MCF 10A (cell line): Measurements from ENCODE around the gene PIK3R5. TPM values are rescaled to one million over a fixed set of nuclear protein-coding genes. Genes with fewer than 3 reads are reported as not detected.

ENCODE experiments used
- BruUV-seq: library from RNA; stranded (reverse); fragments of 400-500 nt; replicated peaks from 2 replicates; lab custom pipeline; 2021; lab: Mats Ljungman, UMichigan
- CTCF ChIA-PET: fragments of 300-600 bp; sonication (Branson Sonifier 250); formaldehyde crosslinking; extraction: SDS; loops from one replicate; lab custom pipeline; 2021; ENCODE audit warnings: antibody characterized with exemption, inconsistent platforms; lab: Yijun Ruan, JAX
- POLR2A ChIA-PET: fragments of 300-600, 350-650 bp; sonication (Branson Sonifier 250); formaldehyde crosslinking; extraction: SDS; loops from one replicate; lab custom pipeline; 2020; ENCODE audit warnings: antibody characterized with exemption, inconsistent platforms; lab: Yijun Ruan, JAX
- DNase-seq: peaks from one replicate; pipeline ENCODE4 v3.0.0-alpha.2; 2018; ENCODE audit not compliant: unreplicated experiment
- H3K27ac Mint-ChIP-seq: one replicate; pipeline ENCODE4 v1.8.0; 2022; ENCODE audit warnings: mild to moderate bottlenecking, low read depth, mixed read lengths; ENCODE audit not compliant: unreplicated experiment
- H3K27me3 Mint-ChIP-seq: one replicate; pipeline ENCODE4 v1.8.0; 2022; ENCODE audit warnings: mixed read lengths; ENCODE audit not compliant: insufficient read depth, unreplicated experiment
- H3K36me3 Mint-ChIP-seq: one replicate; pipeline ENCODE4 v1.8.0; 2022; ENCODE audit warnings: mild to moderate bottlenecking, moderate library complexity, mixed read lengths; ENCODE audit not compliant: insufficient read depth, unreplicated experiment
- H3K4me1 Mint-ChIP-seq: one replicate; pipeline ENCODE4 v1.8.0; 2022; ENCODE audit warnings: mixed read lengths; ENCODE audit not compliant: insufficient read depth, unreplicated experiment
- H3K4me3 Mint-ChIP-seq: one replicate; pipeline ENCODE4 v1.8.0; 2022; ENCODE audit warnings: mild to moderate bottlenecking, moderate library complexity, mixed read lengths; ENCODE audit not compliant: unreplicated experiment
- H3K9me3 Mint-ChIP-seq: one replicate; pipeline ENCODE4 v1.8.0; 2022; ENCODE audit warnings: mixed read lengths; ENCODE audit not compliant: unreplicated experiment
- intact Hi-C: fragments of 100-400 bp; cut with micrococcal nuclease; formaldehyde crosslinking; loops from 2 replicates; pipeline ENCODE4 v1.14.1; 2022
- total RNA-seq: library from RNA; stranded (reverse); gene quantifications from 2 replicates; pipeline ENCODE4 v1.2.3, GENCODE V29; 2022
- TF ChIP-seq, protein P1 (sequence below): fragments of 200-600 bp; IDR thresholded peaks from one replicate; pipeline ENCODE4 v1.8.0; 2022; ENCODE audit warnings: antibody characterized with exemption, mild to moderate bottlenecking; ENCODE audit not compliant: unreplicated experiment

PIK3R5 gene
- total RNA-seq, 1 experiment from 2014 or later, result not detected

DNA sequence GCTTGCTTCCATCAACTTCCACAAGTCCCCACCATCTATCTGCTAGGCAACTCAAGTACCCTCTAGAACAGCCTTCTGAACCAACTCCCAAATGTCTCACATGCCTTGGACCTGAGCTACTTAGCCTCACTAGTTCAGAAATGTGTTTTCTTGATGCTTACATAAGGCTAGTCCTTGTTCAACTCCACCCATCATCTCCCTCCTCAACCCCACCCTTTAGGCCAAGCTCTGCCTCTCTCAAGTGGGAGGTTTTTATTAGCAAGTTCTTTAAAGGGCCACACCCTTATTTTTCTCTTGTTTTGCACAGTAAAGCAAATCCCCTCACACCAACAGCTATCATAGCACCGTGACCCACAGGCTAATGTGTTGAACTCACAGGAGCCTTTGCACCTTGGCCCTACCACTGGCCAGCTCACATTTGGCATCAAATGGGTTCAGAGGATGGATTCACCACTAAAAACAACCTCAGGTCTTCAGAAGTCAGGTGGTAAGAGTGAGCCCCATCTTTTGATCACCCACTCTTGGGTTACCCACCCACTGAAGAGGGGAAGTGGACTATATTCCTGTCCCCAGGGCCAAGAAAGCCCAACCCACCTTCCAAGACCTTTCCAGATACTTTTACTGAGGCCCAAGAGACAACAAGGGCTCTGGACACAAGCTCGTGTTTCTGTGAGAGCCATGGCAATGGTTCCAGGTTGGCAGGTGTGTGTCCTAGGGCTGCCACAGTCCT lies 12.2 kb downstream of the PIK3R5 start:
- no peak for DNase-seq
- ChIA-PET CTCF (interaction anchor here (0.9 kb wide), 1 partner anchor 39 kb away, joined by 4 read pairs; no protein-coding TSS in a partner anchor), POLR2A (no interaction called here)
- no TSS peak for BruUV-seq
- no peaks in the 10 kb centered on the region for H3K4me1 Mint-ChIP-seq
- H3K27ac Mint-ChIP-seq, result no peak overlapping the region
- H3K9me3 Mint-ChIP-seq, result peaks cover 8% of the 10 kb centered on the region
- peaks cover 17% of the 10 kb centered on the region for H3K27me3 Mint-ChIP-seq
- TF ChIP-seq, protein P1, sequence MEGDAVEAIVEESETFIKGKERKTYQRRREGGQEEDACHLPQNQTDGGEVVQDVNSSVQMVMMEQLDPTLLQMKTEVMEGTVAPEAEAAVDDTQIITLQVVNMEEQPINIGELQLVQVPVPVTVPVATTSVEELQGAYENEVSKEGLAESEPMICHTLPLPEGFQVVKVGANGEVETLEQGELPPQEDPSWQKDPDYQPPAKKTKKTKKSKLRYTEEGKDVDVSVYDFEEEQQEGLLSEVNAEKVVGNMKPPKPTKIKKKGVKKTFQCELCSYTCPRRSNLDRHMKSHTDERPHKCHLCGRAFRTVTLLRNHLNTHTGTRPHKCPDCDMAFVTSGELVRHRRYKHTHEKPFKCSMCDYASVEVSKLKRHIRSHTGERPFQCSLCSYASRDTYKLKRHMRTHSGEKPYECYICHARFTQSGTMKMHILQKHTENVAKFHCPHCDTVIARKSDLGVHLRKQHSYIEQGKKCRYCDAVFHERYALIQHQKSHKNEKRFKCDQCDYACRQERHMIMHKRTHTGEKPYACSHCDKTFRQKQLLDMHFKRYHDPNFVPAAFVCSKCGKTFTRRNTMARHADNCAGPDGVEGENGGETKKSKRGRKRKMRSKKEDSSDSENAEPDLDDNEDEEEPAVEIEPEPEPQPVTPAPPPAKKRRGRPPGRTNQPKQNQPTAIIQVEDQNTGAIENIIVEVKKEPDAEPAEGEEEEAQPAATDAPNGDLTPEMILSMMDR, result no peak
- H3K36me3 Mint-ChIP-seq, result no peaks in the 10 kb centered on the region
- intact Hi-C loops, result no loop called here
- H3K4me3 Mint-ChIP-seq, result no peak overlapping the region

DNA sequence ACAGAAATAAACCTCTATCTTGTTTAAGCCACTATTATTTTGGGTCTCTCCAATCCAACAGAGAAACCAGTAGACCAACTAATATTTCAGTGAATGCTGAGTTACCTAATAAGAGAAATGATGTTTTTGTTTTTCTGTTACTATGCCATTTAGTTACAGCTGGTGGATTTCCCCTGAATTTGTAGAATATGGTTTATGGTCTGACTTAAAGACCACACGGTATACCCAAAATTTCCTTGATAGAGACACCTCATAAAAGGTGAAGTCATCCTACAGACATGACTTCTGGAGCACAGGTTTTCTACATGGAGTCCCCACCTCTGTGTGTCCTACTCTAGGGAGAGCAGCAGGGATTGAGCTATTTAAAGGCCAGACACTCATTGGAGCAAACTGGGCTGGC lies 13.3 kb downstream of the PIK3R5 start:
- Mint-ChIP-seq H3K27ac (no peak overlapping the region), H3K9me3 (peaks cover 8% of the 10 kb centered on the region), H3K4me1 (no peaks in the 10 kb centered on the region), H3K4me3 (no peak overlapping the region), H3K36me3 (no peaks in the 10 kb centered on the region), H3K27me3 (peaks cover 8% of the 10 kb centered on the region)
- DNase-seq, result no peak
- CTCF ChIA-PET, result interaction anchor here (0.5 kb wide), 1 partner anchor 139 kb away, joined by 3 read pairs; no protein-coding TSS in a partner anchor
- no TSS peak for BruUV-seq
- POLR2A ChIA-PET, result no interaction called here
- intact Hi-C loops, result no loop called here
- TF ChIP-seq, protein P1, result no peak

DNA sequence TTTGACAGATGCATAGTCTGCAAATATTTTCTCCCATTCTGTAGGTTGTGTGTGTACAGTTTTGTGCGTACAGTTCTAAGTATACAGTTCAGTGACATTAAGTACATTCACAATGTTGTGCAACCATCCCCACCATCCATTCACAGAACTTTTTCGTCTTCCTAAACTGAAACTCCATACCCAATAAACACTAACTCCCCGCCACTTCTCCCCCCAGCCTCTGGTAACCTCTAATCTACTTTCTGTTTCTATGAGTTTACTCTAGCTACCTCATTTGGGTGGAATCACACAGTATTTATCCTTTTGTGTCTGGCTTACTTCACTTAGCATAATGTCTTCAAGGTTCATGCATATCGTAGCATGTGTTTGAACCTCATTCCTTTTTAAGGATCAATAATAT lies 14.3 kb downstream of the PIK3R5 start:
- no peak for DNase-seq
- Mint-ChIP-seq H3K27ac (no peak overlapping the region), H3K9me3 (peaks cover 8% of the 10 kb centered on the region), H3K4me1 (no peaks in the 10 kb centered on the region), H3K36me3 (no peaks in the 10 kb centered on the region), H3K27me3 (no peaks in the 10 kb centered on the region), H3K4me3 (no peak overlapping the region)
- no TSS peak for BruUV-seq
- ChIA-PET CTCF (no interaction called here), POLR2A (no interaction called here)
- TF ChIP-seq, protein P1, result no peak
- intact Hi-C loops, result no loop called here

DNA sequence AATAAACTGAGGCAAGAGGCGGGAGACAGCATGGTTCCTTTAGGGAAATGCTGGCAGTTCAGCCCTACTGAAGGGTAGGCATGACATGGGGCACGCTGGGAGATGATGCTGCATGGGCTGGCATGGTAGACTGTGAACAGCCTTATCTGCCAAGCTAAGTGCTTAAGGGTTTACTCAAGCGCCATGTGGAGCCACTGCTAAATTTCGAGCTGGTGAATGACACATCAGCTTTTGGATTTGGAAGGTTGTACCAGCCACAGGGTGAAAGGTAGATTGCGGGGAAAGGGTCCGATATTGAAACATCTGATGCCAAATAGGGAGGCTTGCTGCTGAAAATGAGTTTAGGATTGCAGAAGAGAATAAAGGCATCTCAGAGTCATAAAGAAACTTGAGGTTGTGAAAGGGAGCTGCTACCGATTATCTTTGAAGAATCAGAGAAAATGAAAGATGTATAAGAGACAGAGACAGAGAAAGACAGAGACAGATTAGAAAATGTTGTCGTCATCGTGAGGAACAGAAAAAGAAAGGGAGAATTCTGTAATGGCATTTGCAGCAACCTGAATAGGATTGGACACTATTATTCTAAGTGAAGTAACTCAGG lies 16.3 kb downstream of the PIK3R5 start:
- H3K4me3 Mint-ChIP-seq, result no peak overlapping the region
- BruUV-seq, result no TSS peak
- no peaks in the 10 kb centered on the region for H3K36me3 Mint-ChIP-seq
- H3K27ac Mint-ChIP-seq, result no peak overlapping the region
- intact Hi-C loops, result no loop called here
- H3K27me3 Mint-ChIP-seq, result no peaks in the 10 kb centered on the region
- ChIA-PET CTCF (interaction anchor here (0.5 to 0.8 kb wide), 3 partner anchors 8 to 42 kb away, joined by 3 to 4 read pairs (median 4); no protein-coding TSS in a partner anchor), POLR2A (no interaction called here)
- peaks cover 1% of the 10 kb centered on the region for H3K9me3 Mint-ChIP-seq
- H3K4me1 Mint-ChIP-seq, result no peaks in the 10 kb centered on the region
- no peak for DNase-seq
- TF ChIP-seq, protein P1, result no peak
